K562 (cell line): ENCODE measurements around the gene MVB12B. TPM values are rescaled to one million over a fixed set of nuclear protein-coding genes. Genes with fewer than 3 reads are reported as not detected.

Experiments used
- ATAC-seq: fragments of 200-7000 bp; cut with Tn5 transposase; 3 replicates; pipeline ENCODE4 v1.9.1; 2020; ENCODE audit warnings: moderate library complexity
- BruUV-seq: library from RNA; stranded (reverse); fragments of 400-500 nt; replicated peaks from 2 replicates; lab custom pipeline; 2021; lab: Mats Ljungman, UMichigan
- CTCF ChIA-PET: fragments of 300-600 bp; formaldehyde crosslinking; extraction: SDS; loops from one replicate; lab custom pipeline; 2021; ENCODE audit warnings: low intra/inter-chr PET ratio; lab: Yijun Ruan, JAX
- POLR2A ChIA-PET: fragments of 300-600, 350-650 bp; sonication (Branson Sonifier 250); formaldehyde crosslinking; extraction: SDS; loops from one replicate; lab custom pipeline; 2021; ENCODE audit warnings: antibody characterized with exemption, inconsistent platforms; lab: Yijun Ruan, JAX
- DNase-seq, 4 experiments: peaks; one replicate each; pipeline versions ENCODE4 v3.0.0 to v3.0.0-alpha.2; 2011 to 2018; ENCODE audit warnings: low spot score in 3 of 4, mixed read lengths in 3 of 4; ENCODE audit errors: extremely low read depth in 1 of 4
- FAIRE-seq: peaks from 2 replicates; lab custom pipeline; 2011; peaks lifted over from hg19 to GRCh38; lab: Jason Lieb, UNC
- H2AFZ ChIP-seq: 2 replicates; pipeline ENCODE4 v1.6.0; 2011; ENCODE audit warnings: low read depth, low read length, control low read depth, inconsistent platforms
- H3K27ac ChIP-seq: fragments of 200-600 bp; 3 replicates; pipeline ENCODE4 v1.8.0; 2011; ENCODE audit warnings: low read depth, mild to moderate bottlenecking, control low read depth, inconsistent platforms, low read length, moderate library complexity, mixed read lengths; ENCODE audit errors: extremely low read depth
- H3K27me3 ChIP-seq, 2 experiments: fragments of 300-600 bp in 1 of 2; 2 replicates in 1 of 2; 3 replicates in 1 of 2; pipeline versions ENCODE4 v1.6.0 to v1.8.0; 2011; ENCODE audit warnings: inconsistent platforms in 2 of 2, low read length in 2 of 2, mild to moderate bottlenecking in 1 of 2, mixed read lengths in 1 of 2, moderate library complexity in 1 of 2; ENCODE audit not compliant: control insufficient read depth in 2 of 2, insufficient read depth in 2 of 2
- H3K36me3 ChIP-seq: fragments of 300-600 bp; 3 replicates; pipeline ENCODE4 v1.8.0; 2011; ENCODE audit warnings: mild to moderate bottlenecking, low read length, inconsistent platforms; ENCODE audit not compliant: control insufficient read depth, insufficient read depth
- H3K4me1 ChIP-seq, 2 experiments: fragments of 200-600 bp in 1 of 2; replicated peaks in 1 of 2; 2 replicates in 1 of 2; 3 replicates in 1 of 2; pipeline versions ENCODE4 v1.5.1 to v1.8.0; 2011; ENCODE audit warnings: inconsistent platforms in 2 of 2, low read length in 2 of 2, mild to moderate bottlenecking in 1 of 2, mixed read lengths in 1 of 2, moderate library complexity in 1 of 2; ENCODE audit not compliant: control insufficient read depth in 2 of 2, insufficient read depth in 2 of 2
- H3K4me2 ChIP-seq: 2 replicates; pipeline ENCODE4 v1.6.1; 2011; ENCODE audit warnings: low read length, control low read depth, inconsistent platforms, mixed read lengths; ENCODE audit not compliant: insufficient read depth
- H3K4me3 ChIP-seq: fragments of 200-600 bp; sonication (generic), shearing (Covaris generic); 2 replicates; pipeline ENCODE4 v1.5.1; 2016; ENCODE audit warnings: control low read depth, inconsistent platforms
- H3K79me2 ChIP-seq: fragments of 200-600 bp; 3 replicates; pipeline ENCODE4 v1.8.0; 2011; ENCODE audit warnings: low read length, inconsistent platforms; ENCODE audit not compliant: control insufficient read depth, insufficient read depth
- H3K9ac ChIP-seq, 2 experiments: 2 replicates each; pipeline versions ENCODE4 v1.6.0 to v1.6.1; 2011; ENCODE audit warnings: low read depth in 2 of 2, low read length in 2 of 2, control low read depth in 1 of 2, inconsistent platforms in 1 of 2, mild to moderate bottlenecking in 1 of 2, mixed read lengths in 1 of 2; ENCODE audit not compliant: insufficient read depth in 1 of 2
- H3K9me1 ChIP-seq: one replicate; pipeline ENCODE4 v1.6.0; 2011; ENCODE audit warnings: inconsistent platforms, mild to moderate bottlenecking, low read length, moderate library complexity; ENCODE audit not compliant: control insufficient read depth, insufficient read depth
- H3K9me3 ChIP-seq: replicated peaks from 2 replicates; pipeline ENCODE4 v1.5.1; 2011; ENCODE audit warnings: low read depth, low read length, inconsistent platforms; ENCODE audit not compliant: control insufficient read depth, insufficient read depth
- H4K20me1 ChIP-seq: replicated peaks from 2 replicates; pipeline ENCODE4 v1.6.1; 2011; ENCODE audit warnings: low read length, inconsistent platforms, mixed read lengths; ENCODE audit not compliant: control insufficient read depth, insufficient read depth
- ARID3B ChIP-seq: fragments of 250-450 bp; sonication (Bioruptor Pico); IDR thresholded peaks from 2 replicates; pipeline ENCODE4 v1.4.0; 2020; ENCODE audit warnings: borderline replicate concordance
- BRD9 ChIP-seq: fragments of 450-650 bp; IDR thresholded peaks from 2 replicates; pipeline ENCODE4 v1.6.1; 2018; ENCODE audit warnings: low read depth; ENCODE audit not compliant: partially characterized antibody
- E2F5 ChIP-seq: sonication (generic); formaldehyde crosslinking; IDR thresholded peaks from 2 replicates; pipeline ENCODE4 v1.8.0; 2022; ENCODE audit warnings: mild to moderate bottlenecking, missing genetic modification reagents
- ESRRA ChIP-seq: fragments of 450-650 bp; IDR thresholded peaks from 2 replicates; pipeline ENCODE4 v1.6.1; 2014; ENCODE audit warnings: low read depth, mild to moderate bottlenecking, moderate library complexity, borderline replicate concordance
- ETS1 ChIP-seq: conservative IDR thresholded peaks from 2 replicates; pipeline ENCODE4 v1.6.1; 2011; ENCODE audit warnings: low read depth, mild to moderate bottlenecking, low read length; ENCODE audit not compliant: control insufficient read depth
- PHB ChIP-seq: fragments of 250-450 bp; sonication (Bioruptor Pico); IDR thresholded peaks from 2 replicates; pipeline ENCODE4 v1.5.0; 2021
- POLR3A ChIP-seq: IDR thresholded peaks from 2 replicates; pipeline ENCODE4 v1.6.1; 2011; ENCODE audit warnings: borderline replicate concordance, mild to moderate bottlenecking, moderate library complexity; ENCODE audit not compliant: insufficient read length, insufficient read depth; ENCODE audit errors: extremely low read depth
- RAD51 ChIP-seq: fragments of 450-650 bp; IDR thresholded peaks from 2 replicates; pipeline ENCODE4 v1.7.1; 2016; ENCODE audit warnings: low read depth, mild to moderate bottlenecking, borderline replicate concordance
- SPI1 ChIP-seq: IDR thresholded peaks from 2 replicates; pipeline ENCODE4 v1.6.1; 2011; ENCODE audit warnings: low read depth, low read length, control low read depth, borderline replicate concordance
- SRSF7 ChIP-seq: fragments of 200-400 bp; formaldehyde crosslinking; optimal IDR thresholded peaks from 2 replicates; pipeline ENCODE3; 2017; ENCODE audit warnings: mild to moderate bottlenecking, low read depth, low read length
- TSC22D4 ChIP-seq: fragments of 450-650 bp; IDR thresholded peaks from 2 replicates; pipeline ENCODE4 v1.6.1; 2016; ENCODE audit warnings: missing genetic modification characterization, missing biosample characterization, control low read depth
- ZNF224 ChIP-seq: sonication (generic); formaldehyde crosslinking; IDR thresholded peaks from 2 replicates; pipeline ENCODE4 v1.8.0; 2022; ENCODE audit warnings: mild to moderate bottlenecking, missing genetic modification reagents
- ZNF518B ChIP-seq: fragments of 250-450 bp; sonication (Bioruptor Pico); IDR thresholded peaks from 2 replicates; pipeline ENCODE4 v1.5.0; 2021; ENCODE audit warnings: mild to moderate bottlenecking, moderate library complexity
- ZNF655 ChIP-seq: fragments of 250-450 bp; sonication (Bioruptor Pico); IDR thresholded peaks from 2 replicates; pipeline ENCODE4 v1.5.0; 2021
- WGBS: fragments of 100-300 bp; shearing (Covaris generic); methylation state at CpG from one replicate; pipeline ENCODE4 v1.1.6; 2016; ENCODE audit warnings: low coverage, mixed read lengths; ENCODE audit not compliant: insufficient coverage; ENCODE audit errors: missing lambda C conversion rate; 5-methylcytosine and 5-hydroxymethylcytosine counted together
- in situ Hi-C: fragments of 300-500 bp; cut with MboI; formaldehyde crosslinking; loops from 4 replicates; pipeline ENCODE4 v1.15.0; 2018; ENCODE audit warnings: inconsistent platforms, mixed read lengths
- intact Hi-C: fragments of 100-400 bp; cut with micrococcal nuclease; formaldehyde crosslinking; loops from 2 replicates; pipeline ENCODE4 v1.14.2; 2022
- polyA plus RNA-seq, 8 experiments: library from polyadenylated mRNA; depleted of rRNA in 4 of 8; stranded (reverse) in 5 of 8; unstranded in 3 of 8; fragments of >200 nt; fragmentation: Nextera tagmentation in 2 of 8; fragmentation: Illumina TruSeq in 1 of 8; extraction: Ambion mirVana in 2 of 8; extraction: Trizol in 1 of 8; gene quantifications; 2 replicates each; pipeline versions ENCODE4 v1.2.1 to v1.2.3, GENCODE V29; 2011 to 2014; ENCODE audit warnings: inconsistent platforms in 1 of 8, missing spikeins in 1 of 8
- total RNA-seq, 7 experiments: library from RNA; depleted of rRNA in 6 of 7; stranded (reverse); fragments of >200 nt in 6 of 7; fragmentation: Illumina TruSeq in 2 of 7; extraction: Trizol in 2 of 7; gene quantifications; 2 replicates each; pipeline versions ENCODE4 v1.2.1 to v1.2.3, GENCODE V29; 2011 to 2021; ENCODE audit warnings: low replicate concordance in 1 of 7

MVB12B gene
- total and polyA plus RNA-seq, 9 of the 15 experiments (the other 6 are each of a cell fraction or from before 2014, with no cell fraction given) = not detected

GRCh38 chr9:126538550-126538949, 211.9 kb downstream of the MVB12B start:
- CTCF ChIA-PET = no interaction called here
- FAIRE-seq = no peak
- no peak for TF ChIP-seq BRD9
- TF ChIP-seq ARID3B = no peak
- TF ChIP-seq RAD51 = no peak
- no peak for TF ChIP-seq ESRRA
- TF ChIP-seq ZNF518B (CRISPR knock-in tag) = no peak
- no peak for TF ChIP-seq ZNF655 (CRISPR knock-in tag)
- TF ChIP-seq PHB = no peak
- no peak for TF ChIP-seq SRSF7
- TF ChIP-seq POLR3A = no peak
- TF ChIP-seq TSC22D4 (tag) = no peak
- TF ChIP-seq E2F5 (CRISPR knock-in tag) = no peak
- no peak for TF ChIP-seq ETS1
- TF ChIP-seq ZNF224 (CRISPR knock-in tag) = no peak
- TF ChIP-seq SPI1 = no peak

More at GRCh38 chr9:126538550-126538949, 211.9 kb downstream of the MVB12B start:
- no peaks in the 10 kb centered on the region for H3K9me3 ChIP-seq
- WGBS = 8% methylated on average over 1 of the region's 1 CpG
- H3K9ac ChIP-seq = no peak overlapping the region
- H3K4me1 ChIP-seq = no peaks in the 10 kb centered on the region
- ATAC-seq = no peak
- H3K4me2 ChIP-seq = no peak overlapping the region
- H3K27ac ChIP-seq = no peak overlapping the region
- H3K9me1 ChIP-seq = peaks cover 3% of the 10 kb centered on the region
- peaks cover 17 to 29% of the 10 kb centered on the region in 2 experiments; a peak in 4 of 5 replicates for H3K27me3 ChIP-seq
- in situ Hi-C loops = no loop called here
- intact Hi-C loops = no loop called here
- no peaks in the 10 kb centered on the region for H3K79me2 ChIP-seq
- H2AFZ ChIP-seq = no peak overlapping the region
- BruUV-seq = no TSS peak
- POLR2A ChIA-PET = no interaction called here
- H3K36me3 ChIP-seq = no peaks in the 10 kb centered on the region
- no peak for DNase-seq
- no peaks in the 10 kb centered on the region; the same call in 1 of the 2 replicates for H4K20me1 ChIP-seq
- H3K4me3 ChIP-seq = no peak overlapping the region
